Stimulated activated CD8-positive, alpha-beta memory T cell treated with anti-CD3 and anti-CD28 coated beads, Interleukin-7, amount 100 ng/mL, for 4 hours (primary cell): ENCODE data around the gene HLA-G.
"Not testable (repeated sequence)": the region's sequence is repeated elsewhere in the genome, so short reads cannot be mapped to it uniquely, and the experiment has no call there.

Source experiments
- DNase-seq, 2 donors: peaks; one replicate each; pipeline ENCODE4 v3.0.0-alpha.2; 2020; ENCODE audit warnings: low read depth in 2 of 2

HLA-G gene

GRCh38 chr6:29827579-29828470, at the start of gene HLA-G:
HLA-G (plus strand) TSS chr6:29827825; CDS start chr6:29827845, 20 bp downstream.
- DNase-seq, result no peak

DNA sequence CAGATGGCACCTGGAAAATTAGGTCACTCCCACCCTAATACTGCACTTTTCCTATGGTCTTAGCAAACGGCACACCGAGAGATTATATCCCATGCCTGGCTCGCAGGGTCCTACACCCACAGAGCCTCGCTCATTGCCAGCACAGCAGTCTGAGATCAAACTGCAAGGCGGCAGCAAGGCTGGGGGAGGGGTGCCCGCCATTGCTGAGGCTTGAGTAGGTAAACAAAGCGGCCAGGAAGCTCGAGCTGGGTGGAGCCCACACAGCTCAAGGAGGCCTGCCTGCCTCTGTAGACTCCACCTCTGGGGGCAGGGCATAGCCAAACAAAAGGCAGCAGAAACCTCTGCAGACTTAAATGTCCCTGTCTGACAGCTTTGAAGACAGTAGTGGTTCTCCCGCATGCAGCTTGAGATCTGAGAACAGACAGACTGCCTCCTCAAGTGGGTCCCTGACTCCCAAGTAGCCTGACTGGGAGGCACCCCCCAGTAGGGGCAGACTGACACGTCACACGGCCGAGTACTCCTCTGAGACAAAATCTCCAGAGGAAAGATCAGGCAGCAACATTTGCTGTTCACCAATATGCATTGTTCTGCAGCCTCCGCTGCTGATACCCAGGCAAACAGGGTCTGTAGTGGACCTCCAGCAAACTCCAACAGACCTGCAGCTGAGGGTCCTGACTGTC, 47.5 kb upstream of the HLA-G start:
- not testable (repeated sequence) for DNase-seq

- DNase-seq, result no peak
These were observed 38.4 kb upstream of the HLA-G start for GRCh38 chr6:29789176-29789575.

GRCh38 chr6:29790626-29791025, 37.0 kb upstream of the HLA-G start:
- DNase-seq, result no peak

GRCh38 chr6:29791162-29791561, 36.5 kb upstream of the HLA-G start:
- DNase-seq, result no peak

- DNase-seq, result no peak
These were observed 35.9 kb upstream of the HLA-G start for GRCh38 chr6:29791786-29792122.

DNA sequence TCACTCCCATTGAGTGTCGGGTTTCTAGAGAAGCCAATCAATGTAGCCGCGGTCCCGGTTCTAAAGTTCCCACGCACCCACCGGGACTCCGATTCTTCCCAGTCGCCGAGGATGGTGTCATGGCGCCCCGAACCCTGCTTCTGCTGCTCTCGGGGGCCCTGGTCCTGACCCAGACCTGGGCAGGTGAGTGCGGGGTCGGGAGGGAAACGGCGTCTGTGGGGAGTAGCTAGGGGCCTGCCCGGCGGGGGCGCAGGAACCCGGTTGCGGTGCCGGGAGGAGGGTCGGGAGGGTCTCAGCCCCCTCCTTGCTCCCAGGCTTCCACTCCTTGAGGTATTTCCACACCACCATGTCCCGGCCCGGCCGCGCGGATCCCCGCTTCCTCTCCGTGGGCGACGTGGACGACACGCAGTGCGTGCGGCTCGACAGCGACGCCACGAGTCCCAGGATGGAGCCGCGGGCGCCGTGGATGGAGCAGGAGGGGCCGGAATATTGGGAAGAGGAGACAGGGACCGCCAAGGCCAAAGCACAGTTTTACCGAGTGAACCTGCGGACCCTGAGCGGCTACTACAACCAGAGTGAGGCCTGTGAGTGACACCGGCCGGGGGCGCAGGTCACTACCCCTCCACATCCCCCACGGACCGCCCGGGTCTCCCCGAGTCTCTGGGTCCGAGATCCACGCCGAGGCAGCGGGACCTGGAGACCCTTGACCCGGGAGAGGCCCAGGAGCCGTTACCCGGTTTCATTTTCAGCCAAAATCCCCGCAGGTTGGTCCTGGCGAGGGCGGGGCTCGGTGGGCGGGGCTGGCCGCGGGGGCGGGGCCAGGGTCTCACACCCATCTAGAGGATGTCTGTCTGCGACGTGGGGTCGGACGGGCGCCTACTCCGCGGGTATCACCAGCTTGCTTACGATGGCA, 35.2 kb upstream of the HLA-G start:
- DNase-seq, result peak; percentile 52 to 70

- no peak for DNase-seq
These were observed 34.6 kb upstream of the HLA-G start for GRCh38 chr6:29793036-29793356.

DNA sequence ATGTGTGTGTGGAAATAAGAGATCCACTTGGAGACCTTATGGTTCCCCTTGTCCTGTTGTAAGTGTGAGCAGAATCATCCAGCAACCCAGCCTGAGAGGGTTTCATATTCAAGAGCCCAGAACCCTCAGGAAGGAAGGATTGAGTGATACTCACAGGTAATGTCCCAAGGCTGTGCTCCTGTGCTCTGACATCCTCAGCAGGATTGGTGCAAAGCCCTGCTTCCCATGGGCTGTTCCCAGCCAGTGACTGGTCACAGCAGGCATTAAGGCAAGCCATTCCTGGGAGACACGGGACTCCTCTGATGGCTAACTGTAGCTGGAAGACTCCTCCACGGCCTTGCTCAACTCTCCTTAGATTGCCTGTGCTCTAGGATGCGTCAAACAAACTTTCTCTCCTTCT, 33.8 kb upstream of the HLA-G start:
- no peak for DNase-seq

- DNase-seq, result no peak
These were observed 31.6 kb upstream of the HLA-G start for GRCh38 chr6:29796026-29796425.

DNA sequence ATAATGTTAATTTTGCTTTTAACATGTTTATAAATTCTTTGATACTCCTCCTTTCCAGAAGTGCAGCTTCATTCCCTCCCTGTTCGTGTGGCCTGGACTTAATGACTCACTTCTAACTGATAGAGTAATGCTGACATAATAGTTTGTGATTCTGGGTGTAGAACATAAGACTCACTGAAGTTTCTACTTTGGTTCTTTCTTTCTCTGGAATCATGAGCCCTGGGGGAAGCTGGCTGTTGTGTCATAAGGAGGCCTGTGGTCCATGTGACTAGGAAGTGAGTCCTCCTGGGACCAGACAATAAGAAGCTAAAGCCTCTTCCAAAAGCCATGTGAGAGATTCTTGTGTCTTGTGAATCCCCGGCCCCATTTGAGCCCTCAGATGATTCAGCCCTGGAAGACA, 30.5 kb upstream of the HLA-G start:
- DNase-seq, result no peak

DNA sequence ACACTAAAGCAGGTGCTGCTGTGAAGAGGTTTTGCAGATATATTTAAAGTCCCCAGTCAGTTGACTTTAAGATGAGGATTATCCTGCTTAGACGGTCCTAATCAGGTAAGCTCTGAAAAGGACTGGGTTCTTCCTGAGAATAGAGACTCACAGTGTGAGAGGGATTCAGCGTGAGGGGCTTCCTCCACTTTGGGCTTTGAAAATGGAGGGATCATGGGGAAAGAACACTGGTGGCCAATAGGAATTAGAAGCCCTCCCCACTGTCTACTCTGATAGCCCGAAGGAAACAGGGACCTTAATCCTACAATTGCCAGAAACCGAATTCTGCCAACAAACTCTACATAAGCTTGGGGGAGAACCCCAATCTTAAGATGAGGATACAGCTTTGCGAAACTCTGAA, 29.7 kb upstream of the HLA-G start:
- DNase-seq, result no peak

DNA sequence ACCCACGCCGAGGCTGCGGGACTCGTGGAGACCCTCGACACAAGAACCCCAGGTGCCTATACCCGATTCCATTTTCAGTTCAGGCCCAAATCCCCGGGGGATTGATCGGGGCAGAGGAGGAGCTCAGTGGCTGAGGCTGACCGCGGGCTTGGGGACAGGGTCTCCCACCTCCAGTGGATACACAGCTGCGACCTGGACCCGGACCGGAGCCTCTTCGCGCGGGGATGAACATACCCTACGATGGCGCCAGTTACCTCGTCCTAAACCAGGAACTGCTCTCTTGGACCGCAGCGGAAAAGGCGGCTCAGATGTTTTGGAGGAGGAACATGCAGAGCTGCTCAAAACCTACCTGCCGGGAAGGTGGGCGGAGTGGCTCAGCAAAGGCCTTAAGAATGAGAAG, 27.4 kb upstream of the HLA-G start:
- DNase-seq, result no peak

GRCh38 chr6:29806387-29806786, 21.2 kb upstream of the HLA-G start:
- DNase-seq, result no peak

DNA sequence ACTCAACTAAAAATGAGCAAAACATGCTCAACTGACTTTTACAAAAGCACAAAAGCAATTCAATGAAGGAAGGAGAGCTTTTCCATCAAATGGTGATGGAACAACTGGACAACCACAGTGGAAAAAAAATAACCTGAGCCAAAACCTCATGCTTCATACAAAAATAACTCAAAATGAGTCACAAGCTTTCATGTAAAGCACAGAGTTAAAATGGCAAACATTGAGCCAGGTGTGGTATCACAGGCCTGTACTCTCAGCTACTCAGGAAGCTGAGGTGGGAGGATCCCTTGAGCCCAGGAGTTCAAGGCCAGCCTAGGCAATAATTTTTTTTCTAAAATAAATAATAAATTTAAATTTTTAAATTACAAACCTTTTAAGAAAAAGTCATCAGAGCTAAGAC, 18.4 kb upstream of the HLA-G start:
- DNase-seq, result no peak

DNA sequence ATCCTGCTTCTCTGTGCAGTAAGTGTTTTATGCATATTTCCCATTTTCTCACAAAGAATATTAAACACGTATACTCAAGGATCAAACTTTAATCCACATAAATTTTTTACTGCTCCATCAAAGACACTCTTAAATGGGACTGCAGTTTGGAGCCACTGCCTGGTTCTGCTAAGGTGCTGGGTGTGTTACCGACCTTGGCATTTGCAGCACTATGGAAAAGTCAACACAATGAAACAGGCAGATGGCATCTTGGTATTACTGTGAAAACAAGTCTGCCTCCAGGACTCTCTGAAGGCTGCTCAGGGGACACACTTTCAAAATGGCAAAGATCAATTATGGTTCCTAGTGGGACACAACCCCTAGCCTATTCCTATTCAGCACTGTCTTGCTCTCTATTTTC, 17.3 kb upstream of the HLA-G start:
- no peak for DNase-seq

DNA sequence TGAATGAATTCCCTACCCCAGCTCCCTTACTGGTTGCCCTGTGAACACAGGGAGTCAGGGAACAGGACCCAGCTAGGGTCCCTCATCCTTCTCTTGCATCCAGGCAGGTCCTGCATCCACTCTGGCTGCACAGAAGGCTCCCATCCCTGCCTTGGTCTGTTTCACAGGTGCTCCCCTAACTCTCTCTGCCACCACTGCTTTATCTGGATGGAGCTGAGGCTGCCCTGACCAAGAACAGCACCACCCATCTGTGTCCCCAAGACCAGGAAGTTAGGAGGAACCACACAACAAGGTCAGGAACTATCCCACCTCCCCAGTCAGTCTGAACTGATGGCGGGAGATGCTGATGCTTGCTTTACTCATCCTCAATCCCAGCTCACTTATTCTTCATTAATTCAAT, 16.2 kb upstream of the HLA-G start:
- no peak for DNase-seq

- no peak for DNase-seq
These were observed 14.6 kb upstream of the HLA-G start for GRCh38 chr6:29813066-29813465.

- DNase-seq, result no peak
These were observed 13.8 kb upstream of the HLA-G start for GRCh38 chr6:29813809-29814208.

DNA sequence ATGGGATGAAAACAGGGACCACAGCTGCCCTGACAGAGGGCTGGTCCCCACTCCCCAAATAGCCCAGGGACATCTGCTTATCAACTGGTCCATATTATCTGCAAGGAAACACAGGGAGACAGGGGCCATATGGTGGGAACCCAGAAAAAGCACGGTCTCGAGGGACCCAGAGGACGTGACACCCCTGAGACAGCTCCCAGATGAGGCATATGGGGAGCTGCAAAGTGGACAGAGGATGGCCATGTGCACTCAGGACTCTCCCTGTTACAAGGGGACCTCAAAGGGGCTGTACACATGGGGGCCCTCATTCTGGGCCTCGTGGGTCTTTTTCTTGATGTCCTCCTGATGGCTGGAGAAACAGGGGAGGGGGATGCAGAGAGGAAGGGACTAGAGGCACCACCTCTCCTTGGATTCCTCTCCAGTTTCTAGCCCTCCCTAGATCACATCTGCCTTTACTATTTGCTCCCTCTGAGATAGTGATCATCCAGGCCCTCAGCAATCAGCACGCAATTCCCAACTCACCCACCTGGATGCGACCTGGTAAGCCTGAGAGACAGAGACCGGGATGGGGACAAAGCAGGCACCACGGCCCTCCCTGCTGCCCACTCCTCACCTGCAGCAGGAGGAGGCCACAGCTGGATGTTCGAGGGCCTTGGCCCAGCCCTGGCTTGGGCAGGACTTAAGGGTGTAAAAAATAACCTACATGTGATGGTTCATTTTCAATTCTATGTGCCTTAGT, 13.1 kb upstream of the HLA-G start:
- no peak for DNase-seq

DNA sequence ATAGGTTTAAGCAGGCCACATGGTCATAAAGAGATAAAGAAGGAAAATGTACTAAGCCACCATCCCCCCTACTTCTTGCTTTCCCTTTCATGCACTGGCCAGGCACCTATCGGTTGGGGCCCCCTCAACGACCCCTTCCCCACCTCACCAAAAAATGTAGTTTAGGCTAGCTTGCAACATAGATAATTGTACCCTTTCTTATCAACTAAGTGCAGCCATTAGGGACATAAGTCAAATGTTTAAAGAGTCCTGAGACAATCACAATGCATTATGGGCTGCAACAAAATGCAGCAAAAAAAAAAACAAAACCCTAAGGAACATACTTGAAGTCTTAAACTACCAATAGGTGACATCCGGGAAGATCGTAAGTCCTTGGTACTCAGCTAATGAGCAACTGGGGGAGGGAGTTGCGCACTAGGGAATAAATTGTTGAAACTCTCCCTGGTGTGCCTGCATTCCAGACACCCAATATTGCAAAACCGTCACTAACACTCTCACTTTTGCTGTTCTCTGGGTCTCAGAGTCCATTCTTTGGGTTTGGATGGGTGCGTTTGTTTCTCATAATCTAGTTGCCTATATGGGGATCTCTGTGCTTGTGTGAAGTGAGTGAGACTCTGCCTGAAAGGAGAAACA, 12.4 kb upstream of the HLA-G start:
- no peak for DNase-seq
